Activated CD4-positive, alpha-beta T cell treated with anti-CD3 and anti-CD28 coated beads, Interleukin-2, amount 10 ng/mL, durations not matched to agents 24 days and 14 days (primary cell): ENCODE measurements around the gene TM9SF1. TPM values are rescaled to one million over a fixed set of nuclear protein-coding genes. Genes with fewer than 3 reads are reported as not detected.

Experiments
- DNase-seq: peaks from one replicate; pipeline ENCODE4 v3.0.0; 2022
- H3K27ac Mint-ChIP-seq: one replicate; pipeline ENCODE4 v1.8.0; 2022; ENCODE audit warnings: mild to moderate bottlenecking, mixed read lengths
- H3K27me3 Mint-ChIP-seq: one replicate; pipeline ENCODE4 v1.8.0; 2022; ENCODE audit warnings: mixed read lengths
- H3K36me3 Mint-ChIP-seq: one replicate; pipeline ENCODE4 v1.8.0; 2022; ENCODE audit warnings: low read depth, mild to moderate bottlenecking, mixed read lengths
- H3K4me1 Mint-ChIP-seq: one replicate; pipeline ENCODE4 v1.8.0; 2021; ENCODE audit warnings: mixed read lengths
- H3K4me3 Mint-ChIP-seq: one replicate; pipeline ENCODE4 v1.8.0; 2022; ENCODE audit warnings: mild to moderate bottlenecking, moderate library complexity, mixed read lengths
- H3K9me3 Mint-ChIP-seq: one replicate; pipeline ENCODE4 v1.8.0; 2021; ENCODE audit warnings: mixed read lengths
- intact Hi-C: fragments of 100-400 bp; cut with micrococcal nuclease; formaldehyde crosslinking; loops from one replicate; pipeline ENCODE4 v1.15.1; 2023
- total RNA-seq: library from RNA; stranded (reverse); gene quantifications from 2 replicates; pipeline ENCODE4 v1.2.3, GENCODE V29; 2022

TM9SF1 gene
- total RNA-seq, 1 donor from 2014 or later: 35.1 TPM

DNA sequence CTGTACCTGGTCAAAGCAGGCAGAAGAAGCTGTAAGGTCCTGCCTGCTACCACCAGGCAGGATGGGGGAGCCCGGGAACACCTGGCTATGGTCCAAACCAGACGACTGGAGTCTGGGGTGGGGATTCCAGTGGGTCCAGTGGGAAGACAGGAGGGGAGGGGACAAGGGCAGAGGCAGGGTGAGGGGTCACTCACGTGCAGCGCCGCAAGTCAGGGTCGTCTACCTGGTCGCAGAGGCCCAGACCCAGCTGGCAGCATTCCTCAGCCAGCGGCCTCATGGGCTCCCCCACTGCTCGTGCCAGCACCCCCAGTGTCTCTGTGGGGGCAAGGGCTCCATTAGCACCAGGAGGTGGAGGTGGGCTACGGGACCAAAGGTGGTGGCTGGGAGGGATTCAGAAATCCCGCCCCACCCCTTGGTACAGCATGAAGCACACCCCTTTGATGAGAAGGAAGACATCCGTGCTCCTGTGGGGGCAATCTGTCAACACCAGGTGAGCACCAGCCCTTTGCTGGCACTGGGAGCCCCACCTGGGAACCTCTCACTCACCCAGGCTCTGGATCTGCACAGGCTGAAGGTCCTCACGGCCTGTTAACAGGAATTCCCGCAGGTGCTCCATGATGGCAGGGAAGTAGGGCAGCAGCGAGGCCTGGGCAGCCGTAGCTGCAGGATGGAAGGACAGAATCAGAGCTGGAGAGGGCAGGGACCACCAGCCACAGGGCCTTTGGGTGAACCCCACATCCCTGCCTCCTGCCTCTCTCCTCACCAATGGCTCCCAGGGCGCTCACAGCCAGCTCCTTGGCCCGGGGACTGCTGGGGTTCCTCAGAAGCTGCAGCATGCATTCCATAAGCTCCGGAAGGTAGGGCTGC is 10.9 kb downstream of the TM9SF1 start:
- no peak overlapping the region for H3K27ac Mint-ChIP-seq
- peaks cover 58% of the 10 kb centered on the region for H3K36me3 Mint-ChIP-seq
- no peaks in the 10 kb centered on the region for H3K9me3 Mint-ChIP-seq
- no peaks in the 10 kb centered on the region for H3K27me3 Mint-ChIP-seq
- no peak overlapping the region for H3K4me3 Mint-ChIP-seq
- peak; percentile 61 for DNase-seq
- peaks cover 16% of the 10 kb centered on the region for H3K4me1 Mint-ChIP-seq
- intact Hi-C loops: no loop called here

DNA sequence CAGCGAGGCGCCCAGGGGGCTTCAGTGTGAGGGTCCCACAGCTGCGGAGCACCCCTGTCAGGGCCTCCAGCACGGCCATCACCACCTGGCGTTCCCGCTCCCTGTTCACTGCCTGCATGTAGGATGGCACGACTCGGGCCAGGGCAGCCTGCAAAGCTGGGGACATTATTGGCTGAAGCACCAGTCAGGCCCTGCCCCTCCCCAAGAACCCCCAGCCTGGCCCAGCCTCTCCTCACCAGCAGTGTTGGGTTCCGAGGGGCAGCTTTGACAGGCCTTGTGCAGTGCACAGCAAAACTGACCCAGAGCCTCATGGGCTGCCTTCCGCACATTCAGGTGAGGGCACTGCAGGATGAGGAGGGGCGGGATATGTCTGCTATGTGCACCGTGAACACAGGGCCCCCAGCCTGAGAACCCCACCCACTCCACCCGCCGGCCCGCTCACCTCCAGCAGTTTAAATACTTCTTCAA is 12.2 kb downstream of the TM9SF1 start:
- intact Hi-C loops: no loop called here
- no peak for DNase-seq
- peaks cover 67% of the 10 kb centered on the region for H3K36me3 Mint-ChIP-seq
- H3K27ac Mint-ChIP-seq: no peak overlapping the region
- no peak overlapping the region for H3K4me3 Mint-ChIP-seq
- H3K4me1 Mint-ChIP-seq: peaks cover 15% of the 10 kb centered on the region
- H3K27me3 Mint-ChIP-seq: no peaks in the 10 kb centered on the region
- no peaks in the 10 kb centered on the region for H3K9me3 Mint-ChIP-seq

- Mint-ChIP-seq H3K9me3 (no peaks in the 10 kb centered on the region), H3K4me1 (peaks cover 9% of the 10 kb centered on the region)
- intact Hi-C loops: no loop called here
Measured at GRCh38 chr14:24182110-24182882, 12.9 kb downstream of the TM9SF1 start.

GRCh38 chr14:24181371-24182077 is 13.7 kb downstream of the TM9SF1 start:
- Mint-ChIP-seq H3K4me1 (peaks cover 5% of the 10 kb centered on the region), H3K9me3 (no peaks in the 10 kb centered on the region), H3K27me3 (no peaks in the 10 kb centered on the region), H3K4me3 (no peak overlapping the region), H3K27ac (no peak overlapping the region), H3K36me3 (peaks cover 70% of the 10 kb centered on the region)
- peak; percentile 60 for DNase-seq
- intact Hi-C loops: no loop called here

More at GRCh38 chr14:24182110-24182882, 12.9 kb downstream of the TM9SF1 start:
- no peak overlapping the region for H3K4me3 Mint-ChIP-seq
- peak overlapping the region; percentile 52 for H3K27ac Mint-ChIP-seq
- no peak for DNase-seq
- peaks cover 68% of the 10 kb centered on the region for H3K36me3 Mint-ChIP-seq
- no peaks in the 10 kb centered on the region for H3K27me3 Mint-ChIP-seq

GRCh38 chr14:24179961-24180796 is 15.1 kb downstream of the TM9SF1 start:
- Mint-ChIP-seq H3K27ac (peak overlapping the region; percentile 12), H3K27me3 (no peaks in the 10 kb centered on the region), H3K4me1 (peaks cover 2% of the 10 kb centered on the region), H3K36me3 (peaks cover 66% of the 10 kb centered on the region), H3K9me3 (no peaks in the 10 kb centered on the region), H3K4me3 (no peak overlapping the region)
- no peak for DNase-seq
- intact Hi-C loops: no loop called here

DNA sequence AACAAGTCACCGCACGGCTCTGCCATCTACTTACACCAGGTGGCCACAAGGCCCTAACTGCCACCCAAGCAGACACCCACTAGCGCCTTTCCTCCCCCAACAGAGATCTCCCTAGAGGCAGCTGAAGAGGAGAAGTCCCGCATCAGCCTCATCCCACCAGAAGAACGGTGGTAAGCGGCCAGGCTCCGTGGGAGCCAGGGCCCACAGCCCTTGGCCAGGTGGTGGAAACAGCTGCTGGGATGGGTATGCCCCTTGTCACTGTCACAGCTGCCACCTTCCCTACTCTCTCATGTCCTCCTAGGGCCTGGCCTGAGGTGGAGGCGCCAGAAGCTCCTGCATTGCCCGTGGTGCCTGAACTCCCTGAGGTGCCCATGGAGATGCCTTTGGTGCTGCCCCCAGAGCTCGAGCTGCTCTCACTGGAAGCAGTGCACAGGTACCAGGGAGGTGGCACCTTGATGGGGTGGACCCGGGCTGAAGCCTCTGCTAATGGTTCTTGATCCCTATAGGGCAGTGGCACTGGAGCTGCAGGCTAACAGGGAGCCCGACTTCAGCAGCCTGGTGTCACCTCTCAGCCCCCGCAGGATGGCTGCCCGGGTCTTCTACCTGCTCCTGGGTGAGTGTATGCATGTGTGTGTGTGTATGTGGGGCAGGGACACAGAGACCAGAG is 15.8 kb downstream of the TM9SF1 start:
- intact Hi-C loops: no loop called here

GRCh38 chr14:24178399-24179178 is 16.7 kb downstream of the TM9SF1 start:
- Mint-ChIP-seq H3K27me3 (no peaks in the 10 kb centered on the region), H3K36me3 (peaks cover 66% of the 10 kb centered on the region), H3K27ac (no peak overlapping the region), H3K4me3 (no peak overlapping the region), H3K4me1 (peaks cover 5% of the 10 kb centered on the region), H3K9me3 (no peaks in the 10 kb centered on the region)
- intact Hi-C loops: no loop called here
- DNase-seq: peak; percentile 55

More for the DNA sequence above, 15.8 kb downstream of the TM9SF1 start:
- no peaks in the 10 kb centered on the region for H3K9me3 Mint-ChIP-seq
- peaks cover 68% of the 10 kb centered on the region for H3K36me3 Mint-ChIP-seq
- H3K27me3 Mint-ChIP-seq: no peaks in the 10 kb centered on the region
- peaks cover 5% of the 10 kb centered on the region for H3K4me1 Mint-ChIP-seq
- H3K4me3 Mint-ChIP-seq: no peak overlapping the region
- DNase-seq: peak; percentile 57
- peak overlapping the region; percentile 59 for H3K27ac Mint-ChIP-seq

DNA sequence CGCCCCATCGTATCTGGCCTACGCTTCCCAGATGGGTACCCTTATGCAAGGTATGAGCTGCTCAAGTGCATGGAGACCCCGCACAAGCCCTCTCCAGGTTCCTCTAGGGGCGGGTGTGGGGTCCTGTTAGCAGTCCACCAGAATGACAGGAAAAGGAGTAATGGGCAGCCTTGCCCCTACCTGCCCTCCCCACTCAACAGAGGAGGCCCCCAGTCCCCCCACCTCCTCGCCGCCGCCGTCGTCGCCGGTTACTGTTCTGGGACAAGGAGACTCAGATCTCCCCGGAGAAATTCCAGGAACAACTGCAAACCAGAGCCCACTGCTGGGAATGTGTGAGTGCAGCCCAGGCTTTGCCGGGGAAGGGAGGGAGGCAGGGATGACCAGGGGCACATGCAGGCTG is 17.4 kb downstream of the TM9SF1 start:
- intact Hi-C loops: no loop called here
- Mint-ChIP-seq H3K4me3 (no peak overlapping the region), H3K4me1 (peaks cover 5% of the 10 kb centered on the region), H3K27ac (no peak overlapping the region), H3K27me3 (no peaks in the 10 kb centered on the region), H3K36me3 (peaks cover 67% of the 10 kb centered on the region), H3K9me3 (no peaks in the 10 kb centered on the region)
- no peak for DNase-seq

DNA sequence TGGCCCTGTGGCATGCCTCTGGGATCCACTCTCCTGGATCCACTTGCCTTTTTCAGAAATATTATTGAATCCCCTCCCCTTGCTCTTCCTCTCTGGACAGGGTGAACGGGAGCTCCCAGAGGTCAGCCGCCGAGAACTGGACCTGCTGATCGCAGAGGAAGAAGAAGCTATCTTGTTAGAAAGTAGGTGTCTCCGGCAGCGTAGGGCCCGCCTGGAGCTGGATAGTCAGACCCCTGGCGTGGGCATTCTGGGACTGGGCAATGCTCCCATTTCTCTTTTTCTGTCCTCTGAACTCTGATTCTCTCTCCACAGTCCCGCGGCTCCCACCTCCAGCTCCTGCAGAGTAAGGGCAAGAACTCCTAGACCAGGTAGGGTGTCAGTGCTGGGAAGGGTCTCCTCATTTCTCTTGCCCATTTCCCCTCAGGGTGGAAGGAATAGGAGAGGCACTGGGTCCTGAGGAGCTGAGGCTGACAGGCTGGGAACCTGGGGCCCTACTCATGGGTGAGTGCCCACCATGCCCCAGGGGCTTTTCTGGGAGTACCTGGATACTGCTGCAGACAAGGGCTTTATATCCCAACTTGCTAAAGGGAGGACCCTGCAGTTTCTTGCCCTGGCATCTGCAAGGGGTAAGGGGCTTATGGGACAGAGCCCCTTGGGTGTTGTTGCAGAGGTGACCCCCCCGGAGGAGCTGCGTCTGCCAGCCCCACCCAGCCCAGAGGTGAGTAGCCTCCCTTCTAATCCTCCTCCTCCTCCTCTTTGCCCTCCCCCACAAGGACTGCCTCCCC is 18.0 kb downstream of the TM9SF1 start:
- Mint-ChIP-seq H3K36me3 (peaks cover 63% of the 10 kb centered on the region), H3K4me1 (peaks cover 5% of the 10 kb centered on the region)
- intact Hi-C loops: no loop called here

DNA sequence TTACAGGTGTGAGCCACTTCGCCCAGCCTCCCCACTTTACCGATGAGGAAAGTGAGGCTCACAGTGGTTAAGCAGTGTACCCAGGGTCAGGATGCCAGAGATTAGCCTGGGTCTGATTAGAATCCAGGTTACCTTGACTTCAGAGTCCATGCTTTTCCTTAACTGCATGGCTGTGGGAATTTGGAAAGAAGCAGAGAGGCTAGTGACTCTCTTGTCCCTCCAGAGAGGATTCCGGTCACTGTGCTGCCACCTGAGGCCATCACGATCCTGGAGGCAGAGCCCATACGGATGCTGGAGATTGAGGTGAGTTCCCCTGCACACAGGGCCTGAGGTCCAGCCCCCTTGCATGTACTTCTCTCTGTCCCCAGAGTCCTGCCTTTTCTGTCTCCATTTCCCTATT is 18.6 kb downstream of the TM9SF1 start:
- peaks cover 5% of the 10 kb centered on the region for H3K4me1 Mint-ChIP-seq
- intact Hi-C loops: no loop called here
- no peaks in the 10 kb centered on the region for H3K9me3 Mint-ChIP-seq
- no peak for DNase-seq
- peaks cover 61% of the 10 kb centered on the region for H3K36me3 Mint-ChIP-seq
- H3K27ac Mint-ChIP-seq: no peak overlapping the region
- H3K4me3 Mint-ChIP-seq: no peak overlapping the region
- H3K27me3 Mint-ChIP-seq: no peaks in the 10 kb centered on the region

More for the DNA sequence above, 18.0 kb downstream of the TM9SF1 start:
- H3K27ac Mint-ChIP-seq: no peak overlapping the region
- no peak for DNase-seq
- H3K27me3 Mint-ChIP-seq: no peaks in the 10 kb centered on the region
- H3K9me3 Mint-ChIP-seq: no peaks in the 10 kb centered on the region
- H3K4me3 Mint-ChIP-seq: no peak overlapping the region

- no peak for DNase-seq
- H3K27me3 Mint-ChIP-seq: no peaks in the 10 kb centered on the region
- peak overlapping the region; percentile 22 for H3K27ac Mint-ChIP-seq
- H3K4me1 Mint-ChIP-seq: peaks cover 20% of the 10 kb centered on the region
- peaks cover 61% of the 10 kb centered on the region for H3K36me3 Mint-ChIP-seq
- no peak overlapping the region for H3K4me3 Mint-ChIP-seq
- intact Hi-C loops: no loop called here
- H3K9me3 Mint-ChIP-seq: no peaks in the 10 kb centered on the region
Measured at GRCh38 chr14:24172871-24173281, 22.4 kb downstream of the TM9SF1 start.
